HG03520 (cell line): ENCODE data around the gene LTA4H.

Experiments used
- ATAC-seq: cut with Tn5 transposase; IDR thresholded peaks from one replicate; pipeline ENCODE4 v1.9.1; 2021; ENCODE audit warnings: mild to moderate bottlenecking, moderate library complexity; ENCODE audit not compliant: unreplicated experiment

The LTA4H gene

DNA sequence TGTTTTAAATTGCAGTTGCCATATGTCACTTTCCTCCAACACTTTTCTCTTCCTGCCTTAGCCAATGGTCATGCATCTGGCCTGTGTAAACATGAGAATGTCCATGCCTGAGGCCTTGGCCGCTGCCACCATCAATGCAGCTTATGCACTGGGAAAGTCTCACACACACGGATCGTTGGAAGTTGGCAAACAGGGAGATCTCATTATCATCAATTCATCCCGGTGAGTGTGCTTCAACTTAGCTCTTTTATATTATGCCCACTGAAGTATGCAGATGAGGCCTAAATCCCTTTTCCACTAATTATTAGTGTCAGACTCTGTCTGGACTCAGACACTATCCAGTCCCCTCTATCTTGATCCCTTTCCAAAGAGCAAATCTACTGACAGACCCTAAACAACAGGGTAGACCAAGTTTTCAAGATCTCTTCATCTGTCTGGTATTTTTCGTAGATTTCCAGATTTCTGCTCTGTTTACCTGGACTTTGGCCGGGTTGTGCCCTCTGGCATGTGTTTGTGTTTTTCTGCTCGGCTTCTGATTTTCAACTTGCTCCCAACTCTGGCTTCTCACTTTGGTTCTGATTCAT lies 69.0 kb downstream of the LTA4H start:
- no peak for ATAC-seq

DNA sequence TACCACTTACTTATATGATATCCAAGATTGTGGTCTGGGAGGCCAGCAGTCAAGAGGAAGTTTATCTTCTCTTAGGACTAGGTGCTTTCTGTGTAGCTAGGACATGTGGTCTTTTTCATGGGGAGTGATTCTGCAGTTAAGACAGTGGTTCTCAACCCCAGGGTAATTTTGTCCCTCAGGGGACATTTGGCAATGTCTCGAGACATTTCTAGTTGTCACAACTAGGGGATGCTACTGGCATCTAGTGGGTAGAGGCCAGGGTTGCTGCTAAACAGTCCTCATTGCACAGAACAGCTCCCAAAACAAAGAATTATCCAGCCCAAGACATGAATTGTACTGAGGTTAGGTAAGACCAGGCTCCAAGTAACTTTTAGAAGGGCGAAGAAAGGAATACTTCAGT lies 72.3 kb downstream of the LTA4H start:
- ATAC-seq: no peak

- no peak for ATAC-seq
Measured at GRCh38 chr12:95962222-95962621, 73.2 kb downstream of the LTA4H start.

DNA sequence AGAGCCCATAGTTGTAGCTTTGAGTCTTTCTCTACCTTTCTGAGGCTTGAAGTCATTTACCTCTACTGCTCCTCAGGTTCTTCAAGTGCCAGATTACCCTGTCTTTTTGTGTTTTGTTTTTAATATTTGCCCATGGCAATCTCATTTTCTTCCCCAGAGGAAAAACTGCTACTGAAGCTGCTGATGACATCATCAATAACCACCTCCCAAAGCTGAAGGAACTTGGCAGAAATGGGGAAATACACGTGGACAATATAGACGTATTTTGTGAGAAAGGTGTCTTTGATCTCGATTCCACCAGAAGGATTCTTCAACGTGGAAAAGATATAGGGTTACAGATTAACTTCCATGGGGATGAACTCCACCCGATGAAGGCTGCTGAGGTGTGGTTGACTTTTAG lies 75.1 kb downstream of the LTA4H start:
- no peak for ATAC-seq

- ATAC-seq: no peak
Measured at GRCh38 chr12:95959107-95959506, 76.3 kb downstream of the LTA4H start.

GRCh38 chr12:95956557-95957145 lies 78.7 kb downstream of the LTA4H start:
- no peak for ATAC-seq

DNA sequence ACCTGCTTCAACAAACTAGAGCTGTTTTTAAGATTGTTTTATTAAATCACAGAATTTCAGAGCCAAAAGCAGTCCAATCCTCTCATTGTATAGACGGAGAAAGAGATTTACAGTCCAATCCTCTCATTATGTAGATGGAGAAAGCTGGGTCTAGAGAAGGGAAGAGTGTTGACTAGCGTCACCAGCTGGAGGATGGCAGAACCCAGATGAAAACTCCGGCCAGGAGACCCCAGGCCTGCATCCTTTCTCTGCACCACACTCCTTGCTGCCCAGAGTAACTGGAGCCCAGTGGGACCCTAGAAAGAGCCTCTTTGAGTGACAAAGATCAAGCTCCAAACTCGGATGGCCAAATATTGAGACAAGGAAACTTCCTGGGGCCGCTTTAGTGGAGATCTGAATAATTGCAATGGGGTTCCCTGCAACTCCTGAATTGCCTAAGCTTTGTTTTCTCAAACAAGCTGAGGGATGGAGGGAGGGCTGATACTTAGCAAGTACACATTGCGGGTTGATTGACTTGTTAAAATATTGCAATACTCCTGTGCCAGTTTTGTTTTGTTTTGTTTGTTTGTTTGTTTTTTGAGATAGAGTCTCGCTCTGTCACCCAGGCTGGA lies 79.7 kb downstream of the LTA4H start:
- no peak for ATAC-seq

- no peak for ATAC-seq
Measured at GRCh38 chr12:95953000-95953399, 82.4 kb downstream of the LTA4H start.

DNA sequence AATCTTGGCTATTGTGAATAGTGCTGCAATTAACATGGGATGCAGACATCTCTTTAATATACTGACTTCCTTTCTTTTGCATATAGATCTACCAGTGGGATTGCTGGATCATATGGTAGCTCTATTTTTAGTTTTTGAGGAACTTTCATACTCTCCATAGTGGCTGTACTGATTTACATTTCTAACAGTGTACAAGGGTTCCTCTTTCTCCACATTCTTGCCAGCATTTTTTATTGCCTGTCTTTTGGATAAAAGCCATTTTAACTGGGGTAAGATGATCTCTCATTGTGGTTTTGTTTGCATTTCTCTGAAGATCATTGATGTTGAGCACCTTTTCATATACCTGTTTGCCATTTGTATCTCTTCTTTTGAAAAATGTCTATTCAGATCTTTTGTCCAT lies 83.9 kb downstream of the LTA4H start:
- no peak for ATAC-seq
